Measurements from ENCODE around the gene SOX6.
"Not testable (repeated sequence)": the region's sequence is repeated elsewhere in the genome, so short reads cannot be mapped to it uniquely, and the experiment has no call there.

Gene SOX6

DNA sequence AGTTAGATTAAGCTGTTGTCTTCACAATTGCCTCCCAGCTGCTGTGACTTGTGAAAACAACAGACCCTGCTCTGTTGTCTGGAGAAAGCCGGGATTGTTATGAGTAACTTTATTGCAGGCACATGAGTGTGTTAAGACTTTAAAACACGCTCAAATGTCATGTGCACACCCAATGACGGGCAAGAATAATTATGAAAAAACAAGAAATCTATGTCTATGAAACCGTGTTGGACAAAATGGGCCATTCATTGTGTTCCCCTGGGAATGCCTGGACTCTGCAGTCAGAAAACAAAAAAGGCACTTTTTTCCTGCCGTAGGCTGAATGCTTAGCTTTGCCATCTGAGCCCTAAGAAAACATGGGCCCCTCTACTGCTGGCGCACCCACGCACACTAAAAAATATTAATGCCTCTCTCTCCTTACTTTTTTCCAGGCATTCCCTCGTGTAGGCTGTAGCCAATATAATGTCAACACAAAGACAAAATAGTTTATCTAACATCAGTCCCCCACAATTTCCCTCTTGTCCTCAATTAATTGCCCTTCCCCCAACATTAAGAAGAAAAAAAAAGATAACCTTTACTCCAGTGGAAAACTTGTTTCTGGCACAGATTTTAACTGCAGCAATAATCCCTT lies 207.9 kb downstream of the SOX6 start:
- no peak for DNase-seq (ENCODE audit: low read depth)

DNA sequence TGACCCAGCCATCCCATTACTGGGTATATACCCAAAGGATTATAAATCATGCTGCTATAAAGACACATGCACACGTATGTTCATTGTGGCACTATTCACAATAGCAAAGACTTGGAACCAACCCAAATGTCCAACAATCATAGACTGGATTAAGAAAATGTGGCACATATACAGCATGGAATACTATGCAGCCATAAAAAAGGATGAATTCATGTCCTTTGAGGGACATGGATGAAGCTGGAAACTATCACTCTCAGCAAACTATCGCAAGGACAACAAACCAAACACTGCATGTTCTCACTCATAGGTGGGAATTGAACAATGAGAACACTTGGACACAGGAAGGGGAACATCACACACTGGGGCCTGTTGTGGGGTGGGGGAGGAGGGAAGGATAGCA lies 209.4 kb downstream of the SOX6 start:
- not testable (repeated sequence) for DNase-seq (ENCODE audit: low read depth)

DNA sequence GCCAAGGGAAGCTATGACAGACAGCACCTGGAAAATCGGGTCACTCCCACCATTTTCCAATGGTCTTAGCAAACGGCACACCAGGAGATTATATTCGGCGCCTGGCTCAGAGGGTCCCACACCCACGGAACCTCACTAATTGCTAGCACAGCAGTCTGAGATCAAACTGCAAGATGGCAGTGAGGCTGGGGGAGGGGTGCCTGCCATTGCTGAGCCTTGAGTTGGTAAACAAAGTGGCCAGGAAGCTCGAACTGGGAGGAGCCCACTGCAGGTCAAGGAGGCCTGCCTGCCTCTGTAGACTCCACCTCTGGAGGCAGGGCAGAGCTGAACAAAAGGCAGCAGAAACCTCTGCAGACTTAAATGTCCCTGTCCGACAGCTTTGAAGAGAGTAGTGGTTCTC lies 214.7 kb downstream of the SOX6 start:
- DNase-seq (ENCODE audit: low read depth), result not testable (repeated sequence)

DNA sequence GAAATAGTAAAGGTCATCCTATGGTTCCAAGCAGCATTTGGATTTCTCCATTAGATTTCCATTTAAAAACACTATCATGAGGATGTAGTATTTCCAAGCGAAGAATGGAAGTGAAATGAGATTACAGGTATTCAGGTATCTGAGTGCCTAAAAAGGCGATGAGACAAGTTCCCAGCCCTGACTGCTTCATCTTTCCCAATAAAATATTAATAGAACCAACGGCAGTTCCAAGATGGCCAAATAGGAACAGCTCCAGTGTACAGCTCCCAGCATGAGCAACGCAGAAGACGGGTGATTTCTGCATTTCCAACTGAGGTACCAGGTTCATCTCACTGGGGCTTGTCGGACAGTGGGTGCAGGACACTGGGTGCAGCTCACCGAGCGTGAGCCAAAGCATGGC lies 215.2 kb downstream of the SOX6 start:
- DNase-seq (ENCODE audit: low read depth), result not testable (repeated sequence)

DNA sequence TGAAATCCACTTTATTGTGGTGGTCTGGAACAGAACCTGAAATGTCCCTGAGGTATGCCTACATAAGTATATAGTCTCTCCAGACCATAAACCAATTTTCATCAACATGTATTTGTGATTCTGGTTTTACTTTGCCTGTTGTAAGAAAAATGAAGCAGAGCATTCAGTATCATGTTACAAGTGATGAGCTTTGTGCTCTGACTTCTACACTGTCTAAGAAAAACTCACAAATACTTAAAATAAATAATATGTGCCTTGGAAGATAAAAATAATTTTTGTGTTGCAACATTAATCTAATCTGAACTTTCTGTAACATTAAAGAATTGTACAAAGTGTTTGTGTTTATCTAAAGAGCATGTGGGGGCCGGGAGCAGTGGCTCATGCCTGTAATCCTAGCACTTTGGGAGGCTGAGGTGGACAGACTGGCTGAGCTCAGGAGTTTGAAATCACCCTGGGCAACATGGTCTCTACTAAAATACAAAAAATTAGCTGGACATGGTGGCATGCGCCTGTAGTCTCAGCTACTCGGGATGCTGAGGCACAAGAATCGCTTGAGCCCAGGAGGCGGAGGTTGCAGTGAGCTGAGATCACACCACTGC lies 219.5 kb downstream of the SOX6 start:
- DNase-seq (ENCODE audit: low read depth), result no peak

DNA sequence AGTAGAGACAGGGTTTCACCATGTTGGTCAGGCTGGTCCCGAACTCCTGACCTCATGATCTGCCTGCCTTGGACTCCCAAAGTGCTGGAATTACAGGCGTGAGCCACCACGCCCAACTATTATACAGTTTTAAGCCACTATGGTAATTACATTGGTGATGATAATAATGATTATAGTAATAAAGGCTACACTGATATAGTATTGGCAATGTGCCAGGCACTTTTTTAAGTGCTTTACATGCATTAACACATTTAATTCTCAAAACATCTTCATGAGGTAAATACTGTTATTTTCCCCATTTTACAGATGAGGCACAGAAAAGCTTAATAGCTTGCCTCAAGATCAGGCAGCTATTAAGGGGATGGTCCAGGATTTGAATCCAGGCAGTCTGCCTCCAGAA lies 222.5 kb downstream of the SOX6 start:
- no peak for DNase-seq (ENCODE audit: low read depth)

DNA sequence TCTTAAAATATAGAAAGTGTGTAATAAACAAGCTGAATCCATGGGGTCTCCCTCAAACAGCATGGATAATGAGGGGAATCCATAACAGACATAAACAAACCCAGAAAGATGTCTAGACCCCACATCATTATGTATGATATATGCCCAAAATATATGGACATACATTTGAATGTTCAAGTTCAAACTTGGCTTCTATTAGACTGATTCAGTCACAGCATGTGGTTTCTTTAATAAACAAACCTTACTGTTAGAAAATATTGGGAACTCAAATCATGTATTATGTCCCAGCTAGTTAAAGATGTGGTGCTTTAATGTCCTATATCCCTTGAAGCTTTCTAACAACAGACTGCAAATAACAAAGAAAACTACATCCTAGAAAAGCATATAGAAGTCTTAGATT lies 228.6 kb downstream of the SOX6 start:
- DNase-seq (ENCODE audit: low read depth), result no peak

DNA sequence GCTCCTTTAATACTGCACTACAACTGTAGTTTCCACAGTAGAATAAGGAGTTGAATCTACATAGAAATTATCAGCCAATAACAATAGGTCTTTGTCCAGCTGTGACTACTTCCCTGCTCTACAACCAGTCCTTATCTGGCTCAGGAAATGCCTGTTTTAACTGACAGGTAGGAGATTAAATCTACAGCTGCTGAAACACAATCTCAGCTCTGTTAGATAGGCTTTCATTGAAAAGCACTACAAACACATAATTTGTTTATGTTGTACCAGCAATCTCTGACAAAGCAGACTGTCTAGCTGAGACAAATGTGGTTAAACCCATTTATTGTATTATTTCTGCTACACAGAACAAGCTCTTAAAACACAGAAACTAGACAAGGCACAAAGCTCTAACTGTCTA lies 230.0 kb downstream of the SOX6 start:
- no peak for DNase-seq (ENCODE audit: low read depth)

DNA sequence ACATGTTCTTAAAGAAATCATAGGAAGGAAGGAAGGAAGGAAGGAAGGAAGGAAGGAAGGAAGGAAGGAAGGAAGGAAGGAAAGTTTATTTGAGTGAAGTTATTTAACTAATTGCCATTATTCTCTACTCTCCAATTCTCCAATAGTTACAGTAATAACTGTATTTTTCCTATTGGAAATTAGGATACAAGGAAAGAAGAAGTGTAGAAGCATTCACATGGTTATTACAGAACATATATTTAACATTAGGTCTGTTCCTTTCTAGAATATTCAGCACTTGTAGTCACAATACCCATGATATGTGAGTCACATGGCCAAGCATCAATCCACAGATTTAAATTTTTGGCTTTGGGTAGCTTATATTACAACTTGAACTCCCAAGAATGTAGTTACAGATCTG lies 230.6 kb downstream of the SOX6 start:
- DNase-seq (ENCODE audit: low read depth), result no peak

DNA sequence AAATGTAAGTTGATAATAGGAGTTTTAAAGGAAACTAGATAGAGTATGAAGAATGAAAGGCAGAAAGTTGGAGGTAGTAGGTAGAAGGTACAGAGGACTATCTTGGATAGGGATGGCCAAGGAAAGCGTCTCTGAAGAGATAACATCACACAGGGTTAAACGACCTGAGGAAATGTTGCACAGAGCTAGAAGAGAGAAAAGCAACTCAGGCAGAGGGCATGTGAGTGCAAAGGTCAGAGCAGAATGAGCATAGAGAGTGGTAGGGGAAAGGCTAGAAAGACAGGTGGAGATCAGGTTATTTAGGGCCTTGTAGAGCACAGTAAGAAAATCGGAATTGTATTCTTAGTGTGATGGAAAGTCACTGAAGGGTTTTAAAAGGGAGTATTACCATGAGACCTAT lies 232.0 kb downstream of the SOX6 start:
- no peak for DNase-seq (ENCODE audit: low read depth)

DNA sequence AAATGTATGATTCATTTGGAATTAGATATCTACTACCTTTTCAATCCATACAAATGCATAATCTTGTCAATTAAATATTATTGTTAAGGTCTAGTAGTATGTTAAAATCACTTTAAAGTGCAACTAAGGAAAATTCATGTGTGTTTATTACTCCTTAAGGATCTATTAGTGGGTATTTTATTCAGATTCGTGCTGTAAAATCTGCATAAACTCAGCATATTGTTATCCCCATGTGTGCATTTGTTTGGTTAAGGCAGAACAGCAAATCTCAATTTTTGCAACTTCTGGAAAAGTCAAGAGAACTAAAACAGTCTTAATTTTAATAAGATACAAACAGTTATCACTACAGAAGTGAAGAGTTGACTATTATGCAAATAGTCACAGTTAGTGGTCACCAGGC lies 234.5 kb downstream of the SOX6 start:
- DNase-seq (ENCODE audit: low read depth), result no peak

DNA sequence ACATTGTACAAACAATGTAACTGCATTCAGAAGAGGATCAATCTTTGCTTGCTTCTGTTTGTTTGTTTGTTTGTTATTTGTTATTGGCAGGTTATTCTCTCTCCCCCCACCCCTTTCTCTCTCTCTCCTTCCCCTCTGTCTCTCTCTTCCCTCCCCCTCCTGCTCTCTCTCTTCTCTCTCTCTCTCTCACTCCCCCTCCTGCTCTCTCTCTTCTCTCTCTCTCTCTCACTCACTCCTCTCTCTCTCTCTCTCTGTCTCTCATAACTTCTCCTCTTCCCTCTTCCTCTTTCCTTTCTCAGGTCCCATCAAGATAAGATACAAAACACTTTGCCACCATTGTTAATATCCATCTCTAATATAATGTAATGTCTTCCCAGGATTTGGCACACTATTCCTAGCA lies 236.3 kb downstream of the SOX6 start:
- no peak for DNase-seq (ENCODE audit: low read depth)

DNA sequence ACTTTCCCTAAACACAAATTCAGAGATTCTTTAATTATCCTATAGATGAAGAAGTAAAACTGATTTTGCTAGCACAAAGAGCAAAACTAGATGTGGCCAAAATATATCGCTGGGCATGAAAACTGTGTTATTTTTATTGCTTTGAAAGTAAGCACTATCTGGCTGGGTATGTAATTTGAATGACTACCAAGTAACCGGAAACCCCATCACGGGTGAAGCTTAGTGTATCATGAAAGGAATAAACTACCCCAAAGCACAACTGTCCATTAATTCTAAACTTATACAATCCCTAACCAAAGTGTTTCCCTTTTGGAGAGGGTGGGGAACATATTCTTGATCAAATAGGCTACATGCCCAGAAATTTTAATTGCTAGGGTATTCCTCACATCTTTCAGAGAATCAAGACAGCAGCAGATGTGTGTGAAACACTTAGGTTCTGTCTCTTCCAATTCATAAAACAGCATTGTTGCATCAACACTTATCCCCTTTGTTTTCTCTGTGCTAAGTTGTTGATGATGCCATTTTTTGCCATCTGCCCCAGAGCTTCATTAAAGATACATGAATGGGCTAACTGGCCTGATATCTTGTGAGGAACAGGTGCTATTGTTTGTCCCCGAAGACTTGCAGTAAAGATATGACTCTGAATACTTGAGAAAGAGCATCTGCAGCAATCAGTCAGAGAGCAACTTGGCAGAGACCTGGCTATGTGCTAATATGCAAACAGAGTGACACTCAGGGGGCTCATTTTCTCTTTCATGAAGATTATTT lies 238.2 kb downstream of the SOX6 start:
- no peak for DNase-seq (ENCODE audit: low read depth)

DNA sequence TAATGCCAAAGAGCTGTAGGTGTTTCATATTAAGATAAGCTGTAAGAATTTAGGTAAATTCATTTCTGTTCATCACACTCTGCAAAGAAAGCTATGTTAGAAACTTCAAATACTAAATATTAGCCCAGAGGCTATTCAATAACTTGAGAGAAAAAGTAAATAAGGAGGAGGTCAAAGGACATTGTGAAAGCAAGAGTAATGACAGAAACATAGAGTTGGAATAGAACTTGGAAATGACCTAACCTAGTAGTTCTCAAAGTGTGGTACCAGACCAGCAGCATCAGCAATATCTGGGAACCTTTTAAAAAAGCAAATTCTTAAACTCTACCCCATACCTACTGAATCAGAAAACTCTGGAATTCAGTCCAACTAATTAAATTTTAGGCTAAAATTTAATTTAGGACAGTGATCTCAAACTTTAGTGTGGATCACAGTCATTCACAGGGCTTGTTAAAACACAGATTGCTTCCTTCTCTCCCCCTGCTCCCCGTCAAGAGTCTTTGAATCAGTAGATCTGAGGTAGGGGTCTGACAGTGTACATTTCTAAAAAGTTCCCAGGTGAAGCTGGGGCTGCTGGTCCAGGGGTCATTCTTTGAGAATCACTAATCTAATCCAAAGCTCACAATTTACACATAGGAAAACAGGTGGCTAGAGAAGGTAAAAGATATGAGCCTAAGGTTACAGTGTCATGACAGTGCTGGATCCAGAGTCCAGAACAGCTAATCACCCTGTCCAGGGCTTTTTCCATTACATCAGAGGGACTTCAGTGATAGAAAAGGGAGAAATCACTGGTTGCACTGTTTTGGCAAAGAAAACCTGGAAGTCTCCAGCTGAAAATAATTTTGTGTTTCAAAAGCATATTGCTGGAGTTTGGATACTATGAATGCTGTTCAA lies 241.1 kb downstream of the SOX6 start:
- no peak for DNase-seq (ENCODE audit: low read depth)

DNA sequence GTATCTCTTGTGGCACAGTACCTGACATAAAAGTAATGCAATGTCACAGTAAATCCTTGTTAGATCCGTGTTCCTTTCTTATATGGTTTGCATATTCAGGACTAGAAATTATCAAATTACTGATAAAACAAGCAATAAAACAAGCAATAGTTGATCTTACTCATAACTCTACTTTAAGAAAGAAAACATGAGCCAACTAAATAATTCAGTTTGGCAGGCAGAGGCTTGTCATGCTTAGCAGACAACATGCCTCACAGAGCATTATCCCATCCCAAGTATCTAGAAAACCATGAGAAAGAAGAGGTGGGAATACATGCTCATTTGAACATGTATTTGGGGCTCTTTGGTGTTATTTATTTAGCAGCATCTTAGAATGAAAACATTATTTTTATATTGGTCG lies 241.9 kb downstream of the SOX6 start:
- no peak for DNase-seq (ENCODE audit: low read depth)

DNA sequence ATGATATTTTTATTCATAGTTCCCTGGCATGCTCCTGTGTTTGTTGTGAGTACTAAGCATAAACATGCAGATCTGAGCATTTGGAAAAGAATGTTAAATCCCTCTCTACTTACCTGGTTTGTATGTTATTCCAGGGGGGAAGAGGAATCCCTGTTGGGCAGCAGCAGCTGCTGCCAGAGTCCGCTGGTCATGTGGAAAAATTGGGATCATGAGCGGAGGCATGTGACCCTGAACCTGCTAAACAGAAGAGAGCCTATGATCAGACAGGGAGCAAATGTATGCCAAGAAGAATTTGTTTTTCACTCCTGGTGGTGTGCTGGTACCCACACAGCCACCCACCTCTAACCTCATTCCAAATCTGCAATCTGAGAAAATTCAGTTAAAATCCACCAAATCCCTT lies 244.7 kb downstream of the SOX6 start:
- DNase-seq (ENCODE audit: low read depth), result no peak

DNA sequence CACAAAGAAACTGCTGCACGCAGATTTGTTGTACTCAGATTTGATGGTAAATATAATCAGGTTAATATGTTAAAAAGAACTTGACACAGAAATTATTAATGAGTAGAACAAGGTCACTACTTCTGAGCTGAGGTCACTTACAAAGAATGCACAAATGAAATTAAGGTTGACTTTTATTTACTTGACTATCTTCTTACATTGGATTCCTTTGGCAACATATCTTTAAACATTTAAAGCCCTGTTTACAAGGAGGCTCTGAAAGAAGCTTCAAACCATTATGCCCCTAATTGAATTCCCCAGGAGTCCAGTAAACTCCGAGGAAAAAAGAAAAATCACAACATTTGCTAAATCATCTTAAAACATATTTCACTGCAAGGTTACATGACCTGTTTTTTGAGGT lies 245.5 kb downstream of the SOX6 start:
- DNase-seq (ENCODE audit: low read depth), result no peak

DNA sequence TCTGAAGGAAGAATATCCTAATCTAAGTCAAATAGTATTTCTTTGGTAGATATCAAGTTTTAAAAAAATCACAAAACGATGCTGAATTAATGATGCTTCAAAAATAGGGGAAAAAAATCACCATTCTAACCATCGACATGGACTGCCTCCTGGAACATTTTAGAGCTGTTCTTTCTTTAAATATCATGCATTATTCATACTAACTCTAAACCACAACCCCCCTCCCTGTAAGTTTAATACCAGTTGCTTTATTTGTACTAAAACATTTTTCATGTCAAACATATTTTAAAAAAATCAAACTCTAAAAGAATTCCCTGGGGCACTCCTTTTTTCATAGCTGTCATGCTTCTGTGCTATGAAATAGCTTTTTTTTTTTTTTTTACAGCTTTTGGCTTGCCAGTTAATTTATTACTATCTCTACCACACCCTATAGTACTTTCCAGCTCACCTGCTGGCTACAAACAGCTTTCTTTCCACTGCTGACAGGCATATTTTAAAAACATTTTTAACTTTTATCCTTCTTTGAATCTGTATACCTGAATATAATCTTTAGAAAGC lies 256.9 kb downstream of the SOX6 start:
- DNase-seq (ENCODE audit: low read depth), result no peak

DNA sequence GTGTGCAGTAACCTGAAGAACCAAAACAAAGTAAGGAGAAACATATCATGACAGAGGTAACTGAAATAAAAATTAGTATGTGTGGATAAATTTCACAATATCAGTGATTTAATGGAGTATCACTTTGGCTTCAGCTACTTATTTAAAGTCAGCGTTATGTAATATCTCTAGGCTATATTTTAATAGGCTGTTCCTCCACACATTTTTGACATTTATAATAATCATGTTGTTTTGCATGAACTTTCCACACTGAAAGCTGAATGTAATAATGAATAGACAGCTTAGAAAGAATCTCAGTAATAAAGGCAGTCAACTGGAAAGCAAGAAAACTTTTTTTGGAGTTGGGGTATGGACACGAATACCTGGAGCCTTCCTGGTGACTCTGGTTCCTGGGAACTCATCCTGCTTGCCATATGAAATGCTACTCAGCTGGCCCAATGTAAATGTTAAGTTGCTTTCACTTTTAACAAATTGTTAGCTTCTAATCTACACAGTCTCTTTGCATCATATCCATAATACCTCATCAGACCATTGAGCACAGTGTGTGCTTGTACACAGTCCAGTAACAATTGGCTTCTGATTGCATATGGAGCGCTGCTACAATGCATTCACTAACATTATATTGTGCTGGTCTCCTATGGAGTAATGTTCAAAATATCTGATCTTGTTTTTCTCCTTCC lies 257.7 kb downstream of the SOX6 start:
- no peak for DNase-seq (ENCODE audit: low read depth)

DNA sequence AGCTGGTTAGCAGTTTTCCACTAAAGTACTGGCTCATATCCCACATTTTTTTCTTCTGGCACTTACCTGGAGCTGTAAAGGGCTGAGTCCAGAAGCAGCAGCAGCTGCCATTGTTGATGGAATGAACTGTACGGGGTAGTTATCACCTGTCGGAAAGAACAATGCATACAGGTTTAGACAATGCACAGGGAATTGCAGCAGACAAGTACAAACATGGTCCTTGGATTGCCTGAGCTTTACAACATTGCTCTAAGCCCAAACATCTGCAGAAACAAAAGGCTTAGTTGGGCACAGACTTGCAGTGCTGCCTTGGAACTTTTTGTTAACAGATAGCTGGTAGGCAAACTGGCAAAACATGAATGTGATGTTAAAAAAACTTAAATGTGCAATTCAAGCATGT lies 258.8 kb downstream of the SOX6 start:
- no peak for DNase-seq (ENCODE audit: low read depth)

DNA sequence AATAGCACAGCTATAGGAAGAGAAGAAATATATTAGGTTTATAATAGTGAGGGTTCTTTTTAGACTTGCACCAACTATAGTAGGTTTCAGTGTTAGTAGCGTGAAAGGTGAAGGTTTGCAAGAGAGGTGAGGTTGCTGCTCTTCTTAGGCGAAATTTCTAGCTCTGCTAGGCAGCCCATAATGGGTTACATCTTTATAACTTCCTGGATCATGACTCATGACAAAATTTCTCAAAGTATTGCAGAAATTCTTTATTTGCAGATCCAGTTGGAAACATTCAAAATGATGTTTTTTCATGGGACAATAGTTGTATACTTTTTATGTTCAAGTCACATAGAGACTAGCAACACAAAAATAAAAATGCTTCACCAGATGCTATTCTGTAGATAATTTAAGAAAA lies 260.0 kb downstream of the SOX6 start:
- DNase-seq (ENCODE audit: low read depth), result peak; percentile 23

DNA sequence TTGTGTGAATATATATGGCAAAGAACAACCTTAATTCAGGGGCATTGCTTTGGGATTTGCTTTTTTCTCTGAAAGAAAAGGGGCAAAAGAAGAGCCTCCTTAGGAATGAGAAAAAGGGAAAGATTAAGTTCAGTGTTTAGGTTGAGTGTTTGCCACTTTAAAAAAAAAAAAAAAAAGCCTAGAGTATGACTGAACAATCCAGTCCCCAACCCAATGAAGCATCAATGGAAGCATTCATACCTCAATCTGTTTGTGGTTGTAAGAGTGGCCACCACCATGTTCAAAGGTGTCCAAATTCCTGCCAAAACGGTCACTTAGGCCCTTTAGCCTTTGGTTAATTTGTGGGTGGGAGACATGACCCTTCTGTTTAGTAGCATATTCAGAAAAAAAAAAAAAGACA lies 260.6 kb downstream of the SOX6 start:
- DNase-seq (ENCODE audit: low read depth), result no peak

Measured in HS-5 (cell line).